K562 (cell line): ENCODE data around the gene MEOX1. TPM values are rescaled to one million over a fixed set of nuclear protein-coding genes. Genes with fewer than 3 reads are reported as not detected.

Experiments
- ATAC-seq: fragments of 200-7000 bp; cut with Tn5 transposase; 3 replicates; pipeline ENCODE4 v1.9.1; 2020; ENCODE audit warnings: moderate library complexity
- BruUV-seq: library from RNA; stranded (reverse); fragments of 400-500 nt; replicated peaks from 2 replicates; lab custom pipeline; 2021; lab: Mats Ljungman, UMichigan
- CTCF ChIA-PET: fragments of 300-600 bp; formaldehyde crosslinking; extraction: SDS; loops from one replicate; lab custom pipeline; 2021; ENCODE audit warnings: low intra/inter-chr PET ratio; lab: Yijun Ruan, JAX
- POLR2A ChIA-PET: fragments of 300-600, 350-650 bp; sonication (Branson Sonifier 250); formaldehyde crosslinking; extraction: SDS; loops from one replicate; lab custom pipeline; 2021; ENCODE audit warnings: antibody characterized with exemption, inconsistent platforms; lab: Yijun Ruan, JAX
- DNase-seq, 4 experiments: peaks; one replicate each; pipeline versions ENCODE4 v3.0.0 to v3.0.0-alpha.2; 2011 to 2018; ENCODE audit warnings: low spot score in 3 of 4, mixed read lengths in 3 of 4; ENCODE audit errors: extremely low read depth in 1 of 4
- FAIRE-seq: peaks from 2 replicates; lab custom pipeline; 2011; peaks lifted over from hg19 to GRCh38; lab: Jason Lieb, UNC
- H2AFZ ChIP-seq: 2 replicates; pipeline ENCODE4 v1.6.0; 2011; ENCODE audit warnings: low read depth, low read length, control low read depth, inconsistent platforms
- H3K27ac ChIP-seq: fragments of 200-600 bp; 3 replicates; pipeline ENCODE4 v1.8.0; 2011; ENCODE audit warnings: low read depth, mild to moderate bottlenecking, control low read depth, inconsistent platforms, low read length, moderate library complexity, mixed read lengths; ENCODE audit errors: extremely low read depth
- H3K27me3 ChIP-seq, 2 experiments: fragments of 300-600 bp in 1 of 2; 2 replicates in 1 of 2; 3 replicates in 1 of 2; pipeline versions ENCODE4 v1.6.0 to v1.8.0; 2011; ENCODE audit warnings: inconsistent platforms in 2 of 2, low read length in 2 of 2, mild to moderate bottlenecking in 1 of 2, mixed read lengths in 1 of 2, moderate library complexity in 1 of 2; ENCODE audit not compliant: control insufficient read depth in 2 of 2, insufficient read depth in 2 of 2
- H3K36me3 ChIP-seq: fragments of 300-600 bp; 3 replicates; pipeline ENCODE4 v1.8.0; 2011; ENCODE audit warnings: mild to moderate bottlenecking, low read length, inconsistent platforms; ENCODE audit not compliant: control insufficient read depth, insufficient read depth
- H3K4me1 ChIP-seq, 2 experiments: fragments of 200-600 bp in 1 of 2; replicated peaks in 1 of 2; 2 replicates in 1 of 2; 3 replicates in 1 of 2; pipeline versions ENCODE4 v1.5.1 to v1.8.0; 2011; ENCODE audit warnings: inconsistent platforms in 2 of 2, low read length in 2 of 2, mild to moderate bottlenecking in 1 of 2, mixed read lengths in 1 of 2, moderate library complexity in 1 of 2; ENCODE audit not compliant: control insufficient read depth in 2 of 2, insufficient read depth in 2 of 2
- H3K4me2 ChIP-seq: 2 replicates; pipeline ENCODE4 v1.6.1; 2011; ENCODE audit warnings: low read length, control low read depth, inconsistent platforms, mixed read lengths; ENCODE audit not compliant: insufficient read depth
- H3K4me3 ChIP-seq: fragments of 200-600 bp; sonication (generic), shearing (Covaris generic); 2 replicates; pipeline ENCODE4 v1.5.1; 2016; ENCODE audit warnings: control low read depth, inconsistent platforms
- H3K79me2 ChIP-seq: fragments of 200-600 bp; 3 replicates; pipeline ENCODE4 v1.8.0; 2011; ENCODE audit warnings: low read length, inconsistent platforms; ENCODE audit not compliant: control insufficient read depth, insufficient read depth
- H3K9ac ChIP-seq, 2 experiments: 2 replicates each; pipeline versions ENCODE4 v1.6.0 to v1.6.1; 2011; ENCODE audit warnings: low read depth in 2 of 2, low read length in 2 of 2, control low read depth in 1 of 2, inconsistent platforms in 1 of 2, mild to moderate bottlenecking in 1 of 2, mixed read lengths in 1 of 2; ENCODE audit not compliant: insufficient read depth in 1 of 2
- H3K9me1 ChIP-seq: one replicate; pipeline ENCODE4 v1.6.0; 2011; ENCODE audit warnings: inconsistent platforms, mild to moderate bottlenecking, low read length, moderate library complexity; ENCODE audit not compliant: control insufficient read depth, insufficient read depth
- H3K9me3 ChIP-seq: replicated peaks from 2 replicates; pipeline ENCODE4 v1.5.1; 2011; ENCODE audit warnings: low read depth, low read length, inconsistent platforms; ENCODE audit not compliant: control insufficient read depth, insufficient read depth
- H4K20me1 ChIP-seq: replicated peaks from 2 replicates; pipeline ENCODE4 v1.6.1; 2011; ENCODE audit warnings: low read length, inconsistent platforms, mixed read lengths; ENCODE audit not compliant: control insufficient read depth, insufficient read depth
- CEBPG ChIP-seq, 3 experiments: fragments of 200-800 bp in 1 of 3; sonication (Bioruptor generic) in 1 of 3; sonication (generic) in 1 of 3; formaldehyde crosslinking in 1 of 3; IDR thresholded peaks in 2 of 3; conservative IDR thresholded peaks in 1 of 3; 2 replicates each; pipeline versions ENCODE4 v1.6.1 to v1.8.0; 2016 to 2022; ENCODE audit warnings: missing compliant biosample characterization in 2 of 3, missing genetic modification characterization in 2 of 3, mild to moderate bottlenecking in 1 of 3, missing genetic modification reagents in 1 of 3
- FOXK1 ChIP-seq: sonication (generic); formaldehyde crosslinking; IDR thresholded peaks from 2 replicates; pipeline ENCODE4 v1.8.0; 2022; ENCODE audit warnings: missing genetic modification reagents, mild to moderate bottlenecking, borderline replicate concordance
- PHF21A ChIP-seq: fragments of 450-650 bp; IDR thresholded peaks from 2 replicates; pipeline ENCODE4 v1.6.1; 2017; ENCODE audit warnings: low read depth, borderline replicate concordance
- WGBS: fragments of 100-300 bp; shearing (Covaris generic); methylation state at CpG from one replicate; pipeline ENCODE4 v1.1.6; 2016; ENCODE audit warnings: low coverage, mixed read lengths; ENCODE audit not compliant: insufficient coverage; ENCODE audit errors: missing lambda C conversion rate; 5-methylcytosine and 5-hydroxymethylcytosine counted together
- in situ Hi-C: fragments of 300-500 bp; cut with MboI; formaldehyde crosslinking; loops from 4 replicates; pipeline ENCODE4 v1.15.0; 2018; ENCODE audit warnings: inconsistent platforms, mixed read lengths
- intact Hi-C: fragments of 100-400 bp; cut with micrococcal nuclease; formaldehyde crosslinking; loops from 2 replicates; pipeline ENCODE4 v1.14.2; 2022
- polyA plus RNA-seq, 8 experiments: library from polyadenylated mRNA; depleted of rRNA in 4 of 8; stranded (reverse) in 5 of 8; unstranded in 3 of 8; fragments of >200 nt; fragmentation: Nextera tagmentation in 2 of 8; fragmentation: Illumina TruSeq in 1 of 8; extraction: Ambion mirVana in 2 of 8; extraction: Trizol in 1 of 8; gene quantifications; 2 replicates each; pipeline versions ENCODE4 v1.2.1 to v1.2.3, GENCODE V29; 2011 to 2014; ENCODE audit warnings: inconsistent platforms in 1 of 8, missing spikeins in 1 of 8
- total RNA-seq, 7 experiments: library from RNA; depleted of rRNA in 6 of 7; stranded (reverse); fragments of >200 nt in 6 of 7; fragmentation: Illumina TruSeq in 2 of 7; extraction: Trizol in 2 of 7; gene quantifications; 2 replicates each; pipeline versions ENCODE4 v1.2.1 to v1.2.3, GENCODE V29; 2011 to 2021; ENCODE audit warnings: low replicate concordance in 1 of 7
- TF ChIP-seq, protein P1 (sequence below): fragments of 450-650 bp; IDR thresholded peaks from 2 replicates; pipeline ENCODE4 v1.6.1; 2016
- TF ChIP-seq, protein P2 (sequence below): sonication (generic); formaldehyde crosslinking; IDR thresholded peaks from 2 replicates; pipeline ENCODE4 v1.8.0; 2022; ENCODE audit warnings: missing genetic modification reagents, mild to moderate bottlenecking, borderline replicate concordance

The MEOX1 gene
- total and polyA plus RNA-seq, 9 of the 15 experiments (the other 6 are each of a cell fraction or from before 2014, with no cell fraction given): not detected

DNA sequence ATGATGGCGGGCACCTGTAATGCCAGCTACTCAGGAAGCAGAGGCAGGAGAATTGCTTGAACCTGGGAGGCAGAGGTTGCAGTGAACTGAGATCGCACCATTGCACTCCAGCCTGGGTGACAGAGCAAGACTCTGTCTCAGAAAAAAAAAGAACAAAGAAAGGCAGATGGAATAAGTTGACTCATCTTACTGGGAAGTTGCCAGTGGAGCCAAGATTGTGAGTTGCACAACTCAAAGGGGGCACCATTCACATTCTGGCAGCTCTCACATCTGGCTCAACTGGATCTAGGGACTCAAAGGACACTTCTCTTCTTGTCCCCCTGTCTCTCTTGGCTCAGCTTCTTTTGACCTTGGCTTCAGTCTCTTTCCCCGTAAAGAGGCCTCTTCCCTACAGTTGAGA is 61.9 kb downstream of the MEOX1 start:
- no peak for FAIRE-seq
- H3K4me2 ChIP-seq: no peak overlapping the region
- ATAC-seq: no peak

DNA sequence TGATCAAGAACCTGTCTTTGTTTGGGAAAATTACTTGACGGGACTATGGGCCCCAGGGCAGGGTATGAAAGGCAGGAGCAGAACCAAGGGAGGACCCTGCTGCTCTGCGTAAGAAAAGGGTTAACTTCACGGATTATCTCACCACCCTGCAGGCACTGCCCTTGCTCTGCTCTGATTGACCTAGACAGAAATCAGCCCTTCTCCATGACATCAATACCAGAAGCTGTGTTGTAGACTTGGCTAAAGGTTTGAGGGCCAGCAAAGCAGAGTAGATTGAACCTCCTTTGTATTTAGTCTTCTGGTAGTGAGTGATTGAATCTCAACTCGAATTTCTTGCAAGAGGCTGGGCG is 62.7 kb downstream of the MEOX1 start:
- ATAC-seq: no peak
- in situ Hi-C loops (no loop called here), intact Hi-C loops (no loop called here)
- Histone ChIP-seq H2AFZ (no peak overlapping the region), H3K79me2 (no peaks in the 10 kb centered on the region), H3K27me3 (peaks cover 16 to 37% of the 10 kb centered on the region in 2 experiments), H3K9ac (no peak overlapping the region), H3K27ac (no peak overlapping the region), H3K36me3 (no peaks in the 10 kb centered on the region), H3K9me3 (no peaks in the 10 kb centered on the region), H3K4me3 (no peak overlapping the region), H3K9me1 (no peaks in the 10 kb centered on the region), H3K4me2 (no peak overlapping the region), H4K20me1 (no peaks in the 10 kb centered on the region), H3K4me1 (no peaks in the 10 kb centered on the region; a peak in 1 of 5 replicates)
- BruUV-seq: no TSS peak
- no peak for DNase-seq
- CTCF ChIA-PET: no interaction called here
- TF ChIP-seq, protein P1, sequence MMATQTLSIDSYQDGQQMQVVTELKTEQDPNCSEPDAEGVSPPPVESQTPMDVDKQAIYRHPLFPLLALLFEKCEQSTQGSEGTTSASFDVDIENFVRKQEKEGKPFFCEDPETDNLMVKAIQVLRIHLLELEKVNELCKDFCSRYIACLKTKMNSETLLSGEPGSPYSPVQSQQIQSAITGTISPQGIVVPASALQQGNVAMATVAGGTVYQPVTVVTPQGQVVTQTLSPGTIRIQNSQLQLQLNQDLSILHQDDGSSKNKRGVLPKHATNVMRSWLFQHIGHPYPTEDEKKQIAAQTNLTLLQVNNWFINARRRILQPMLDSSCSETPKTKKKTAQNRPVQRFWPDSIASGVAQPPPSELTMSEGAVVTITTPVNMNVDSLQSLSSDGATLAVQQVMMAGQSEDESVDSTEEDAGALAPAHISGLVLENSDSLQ: no peak
- no peak for TF ChIP-seq PHF21A
- TF ChIP-seq, protein P2, sequence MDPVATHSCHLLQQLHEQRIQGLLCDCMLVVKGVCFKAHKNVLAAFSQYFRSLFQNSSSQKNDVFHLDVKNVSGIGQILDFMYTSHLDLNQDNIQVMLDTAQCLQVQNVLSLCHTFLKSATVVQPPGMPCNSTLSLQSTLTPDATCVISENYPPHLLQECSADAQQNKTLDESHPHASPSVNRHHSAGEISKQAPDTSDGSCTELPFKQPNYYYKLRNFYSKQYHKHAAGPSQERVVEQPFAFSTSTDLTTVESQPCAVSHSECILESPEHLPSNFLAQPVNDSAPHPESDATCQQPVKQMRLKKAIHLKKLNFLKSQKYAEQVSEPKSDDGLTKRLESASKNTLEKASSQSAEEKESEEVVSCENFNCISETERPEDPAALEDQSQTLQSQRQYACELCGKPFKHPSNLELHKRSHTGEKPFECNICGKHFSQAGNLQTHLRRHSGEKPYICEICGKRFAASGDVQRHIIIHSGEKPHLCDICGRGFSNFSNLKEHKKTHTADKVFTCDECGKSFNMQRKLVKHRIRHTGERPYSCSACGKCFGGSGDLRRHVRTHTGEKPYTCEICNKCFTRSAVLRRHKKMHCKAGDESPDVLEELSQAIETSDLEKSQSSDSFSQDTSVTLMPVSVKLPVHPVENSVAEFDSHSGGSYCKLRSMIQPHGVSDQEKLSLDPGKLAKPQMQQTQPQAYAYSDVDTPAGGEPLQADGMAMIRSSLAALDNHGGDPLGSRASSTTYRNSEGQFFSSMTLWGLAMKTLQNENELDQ (CRISPR knock-in tag): no peak
- WGBS: 0% methylated on average over 5 of the region's 5 CpGs
- FAIRE-seq: no peak
- POLR2A ChIA-PET: no interaction called here

More for the DNA sequence above, 61.9 kb downstream of the MEOX1 start:
- ChIA-PET CTCF (no interaction called here), POLR2A (no interaction called here)
- H3K4me3 ChIP-seq: no peak overlapping the region
- no peak for DNase-seq
- no peaks in the 10 kb centered on the region for H3K79me2 ChIP-seq
- no TSS peak for BruUV-seq
- TF ChIP-seq CEBPG (CRISPR knock-in tag; IDR thresholded peaks at IDR 0.05) (no peak), CEBPG (tag; conservative IDR thresholded peaks at IDR 0.05 in 1 of 2, IDR thresholded peaks at IDR 0.05 in 1 of 2) (peak in 1 of 2 experiments; percentile 18; a peak in 1 of 4 replicates), FOXK1 (CRISPR knock-in tag) (no peak)
- no peak overlapping the region for H3K9ac ChIP-seq
- intact Hi-C loops (no loop called here), in situ Hi-C loops (no loop called here)
- H3K27ac ChIP-seq: no peak overlapping the region
- H3K9me1 ChIP-seq: no peaks in the 10 kb centered on the region
- WGBS: 0% methylated on average over 3 of the region's 3 CpGs
- peaks cover 14 to 32% of the 10 kb centered on the region in 2 experiments for H3K27me3 ChIP-seq
- H4K20me1 ChIP-seq: no peaks in the 10 kb centered on the region
- no peaks in the 10 kb centered on the region; a peak in 1 of 5 replicates for H3K4me1 ChIP-seq
- H3K9me3 ChIP-seq: 0 out of 2 replicates have a peak, but pooled peaks cover under 1% of the 10 kb centered on the region
- no peak overlapping the region for H2AFZ ChIP-seq
- H3K36me3 ChIP-seq: no peaks in the 10 kb centered on the region
